Stimulated activated CD4-positive, alpha-beta T cell treated with anti-CD3 and anti-CD28 coated beads, Interleukin-1b, Interleukin-23, amount 100 ng/mL, for 4 hours (primary cell): ENCODE results near the gene ZNF329.

Experiments used
- DNase-seq, 2 donors: peaks; one replicate each; pipeline ENCODE4 v3.0.0-alpha.2; 2020; ENCODE audit warnings: low read depth in 2 of 2

ZNF329 gene

DNA sequence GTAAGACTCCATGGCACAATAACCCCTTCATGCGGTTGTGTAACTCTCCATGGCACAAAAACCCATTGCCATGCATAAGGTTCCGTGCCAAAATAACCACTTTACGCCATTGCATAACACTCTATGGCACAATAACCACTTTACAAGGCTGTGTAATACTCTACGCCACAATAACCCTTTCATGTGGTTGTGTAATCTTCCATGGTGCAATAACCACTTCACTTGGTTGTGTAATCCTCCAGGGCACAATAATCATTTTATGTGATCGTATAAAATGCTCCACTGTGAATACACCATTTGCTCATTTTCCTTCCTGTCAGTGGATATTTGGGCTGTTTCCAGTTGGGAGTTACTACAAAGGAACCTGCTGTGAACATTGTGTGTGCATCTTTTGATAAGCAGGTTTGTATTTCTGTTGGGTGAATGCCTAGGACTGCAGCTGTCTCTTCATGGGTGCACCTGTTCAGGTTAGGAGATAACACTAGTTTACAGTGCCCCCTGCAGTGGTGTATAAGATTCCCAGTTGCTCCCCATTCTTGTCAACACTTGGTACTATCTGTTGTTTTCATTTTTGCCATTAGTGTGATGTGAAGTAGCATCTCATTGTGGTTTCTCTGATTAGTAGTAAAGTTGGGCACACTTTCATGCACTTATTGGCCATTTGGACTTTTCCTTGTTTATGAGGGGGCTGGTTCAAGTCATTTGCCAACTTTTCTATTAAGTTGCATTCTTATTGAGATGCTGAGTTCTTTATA, 31.4 kb downstream of the ZNF329 start:
- no peak for DNase-seq

DNA sequence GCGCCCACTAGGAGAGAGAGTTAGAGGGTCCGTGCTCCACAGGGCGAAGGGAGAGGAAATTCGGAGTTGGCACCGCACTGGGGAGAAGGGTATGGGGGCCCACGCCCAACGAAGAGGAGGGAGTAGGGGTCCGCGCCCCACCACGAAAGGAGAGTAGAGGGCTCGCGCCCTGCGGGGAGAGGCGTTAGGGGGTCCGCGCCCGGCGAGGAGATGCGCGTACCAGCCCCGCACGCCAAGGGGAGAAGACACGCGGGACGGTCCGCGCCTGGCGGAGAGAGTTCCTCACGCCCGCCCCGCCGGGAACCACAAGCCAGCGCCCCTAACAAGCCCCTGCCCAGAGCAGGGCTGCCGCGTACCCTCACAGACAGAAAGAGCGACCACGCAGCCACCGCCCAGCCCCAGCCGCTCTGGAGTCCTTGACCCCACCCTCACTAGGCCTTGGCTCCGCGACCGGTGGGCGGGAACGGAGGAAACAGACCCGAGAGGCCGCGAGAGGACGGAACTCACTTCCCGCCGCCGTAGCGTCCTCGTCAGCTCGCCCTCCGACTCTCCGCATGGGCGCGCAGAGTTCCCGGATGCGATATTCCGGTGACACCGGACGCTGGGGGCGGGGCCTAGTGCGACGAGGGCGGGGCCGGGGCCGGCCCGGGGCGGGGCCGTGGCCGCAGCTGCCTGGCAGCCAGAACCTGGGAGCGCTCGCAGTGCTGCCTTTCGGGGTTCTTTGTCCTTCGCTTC, 32.6 kb downstream of the ZNF329 start:
- no peak for DNase-seq

DNA sequence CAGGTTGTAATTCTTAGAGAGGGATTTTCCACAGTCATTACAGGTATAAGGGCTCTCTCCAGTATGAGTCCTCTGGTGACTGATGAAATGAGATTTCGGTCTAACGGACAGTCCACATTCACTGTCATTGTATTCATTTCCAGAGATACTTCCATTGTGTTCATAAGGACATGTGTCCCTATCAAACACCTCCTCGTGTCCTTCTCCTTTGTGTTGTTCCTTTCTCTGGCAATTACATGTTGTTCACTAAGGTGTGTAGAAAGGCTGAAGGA, 42.1 kb downstream of the ZNF329 start:
- no peak for DNase-seq

DNA sequence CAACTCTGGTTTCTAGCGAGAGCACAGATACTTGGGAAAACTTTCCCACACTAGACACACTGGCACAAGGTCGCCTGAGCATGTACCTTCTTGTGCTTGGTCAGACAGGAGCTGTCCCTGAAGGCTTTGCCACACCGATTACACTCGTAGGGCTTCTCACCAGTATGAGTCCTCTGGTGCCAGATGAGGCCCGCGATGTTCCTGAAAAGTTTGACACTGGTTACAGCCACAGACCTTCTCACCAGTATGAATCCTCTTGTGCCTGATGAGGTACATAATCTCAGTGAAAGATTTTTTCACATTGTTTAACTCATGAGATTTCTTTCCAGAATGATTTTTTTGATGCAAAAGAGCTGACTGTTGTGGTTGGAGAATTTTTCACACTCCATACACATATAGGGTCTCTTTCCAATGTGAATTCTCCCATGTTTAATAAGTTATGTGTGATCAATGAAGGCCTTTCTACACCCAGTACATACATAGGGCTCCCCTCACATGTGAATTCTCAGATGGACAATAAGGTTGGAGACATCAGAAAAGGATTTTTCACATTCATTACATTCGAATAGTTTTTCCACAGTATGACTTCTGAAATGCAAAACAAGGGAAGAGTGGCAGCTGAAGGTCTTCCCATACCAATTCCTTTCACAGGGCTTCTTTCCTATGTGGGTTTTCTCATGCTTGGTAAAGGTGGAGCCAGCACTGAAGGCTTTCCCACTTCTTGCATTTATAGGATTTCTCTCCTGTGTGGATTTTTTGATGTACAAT, 42.6 kb downstream of the ZNF329 start:
- no peak for DNase-seq

DNA sequence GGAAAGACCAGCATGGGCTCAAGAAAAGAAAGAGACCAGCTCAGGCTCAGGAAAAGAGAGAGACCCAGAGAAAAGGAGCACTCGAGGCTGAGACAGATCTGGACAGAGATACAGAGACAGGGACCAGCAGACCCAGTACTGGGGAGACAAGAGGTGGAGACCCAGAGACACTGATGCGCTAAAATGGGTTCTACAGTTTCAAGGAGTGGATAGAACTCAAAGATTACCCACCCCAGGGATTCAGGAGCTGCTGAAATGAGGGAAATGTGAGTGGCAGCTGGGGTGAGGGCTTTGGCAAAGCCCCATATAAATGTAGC, 51.9 kb downstream of the ZNF329 start:
- DNase-seq = no peak

DNA sequence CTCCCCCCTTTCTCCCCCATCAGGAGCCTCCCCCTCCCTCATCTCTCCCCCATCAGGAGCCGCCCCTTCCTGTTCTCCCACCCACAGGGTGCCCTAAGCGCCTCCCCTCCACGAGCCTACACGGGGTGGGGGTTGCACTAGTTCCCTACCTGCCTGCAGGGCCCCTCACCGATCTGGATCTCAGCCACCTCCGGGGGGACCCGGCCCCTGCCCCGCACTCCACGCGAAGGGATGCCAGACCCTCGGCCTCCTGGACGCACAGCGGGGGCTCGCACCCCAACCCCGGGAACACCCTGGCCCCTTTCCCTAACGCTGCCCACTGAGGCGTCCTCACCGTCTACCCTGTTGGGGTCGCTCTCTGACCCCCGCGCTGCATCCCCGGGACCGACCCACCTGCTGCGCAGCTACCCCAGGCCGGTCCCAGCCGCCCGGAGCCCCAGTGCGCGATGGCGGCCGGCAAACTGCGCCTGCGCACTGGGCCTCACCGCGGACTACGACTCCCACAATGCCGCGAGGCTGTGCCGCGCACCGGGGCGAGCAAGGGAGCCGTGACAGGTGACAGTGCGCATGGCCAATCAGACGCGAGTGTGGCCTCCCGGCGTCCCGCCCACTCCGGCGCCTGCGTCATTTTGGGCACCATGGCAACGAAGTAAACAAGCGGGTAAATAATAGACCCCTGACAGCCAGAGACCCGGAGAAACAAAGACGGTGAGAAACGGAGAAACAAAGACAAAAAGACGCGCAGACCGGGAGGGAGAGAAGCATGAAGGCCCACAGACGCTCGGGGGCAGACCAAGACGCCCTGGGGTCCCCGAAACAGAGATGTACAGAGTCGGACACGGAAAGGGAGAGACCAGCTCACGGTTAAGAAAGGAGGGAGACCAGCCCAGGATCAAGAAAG, 52.6 kb downstream of the ZNF329 start, which contains the start of gene ZSCAN18:
Gene ZSCAN18, minus strand, starts transcription at position 451 of the 901 bp plus-strand sequence. CDS start 7,964 bp downstream, outside the sequence.
- DNase-seq = peak; percentile 89 to 90

DNA sequence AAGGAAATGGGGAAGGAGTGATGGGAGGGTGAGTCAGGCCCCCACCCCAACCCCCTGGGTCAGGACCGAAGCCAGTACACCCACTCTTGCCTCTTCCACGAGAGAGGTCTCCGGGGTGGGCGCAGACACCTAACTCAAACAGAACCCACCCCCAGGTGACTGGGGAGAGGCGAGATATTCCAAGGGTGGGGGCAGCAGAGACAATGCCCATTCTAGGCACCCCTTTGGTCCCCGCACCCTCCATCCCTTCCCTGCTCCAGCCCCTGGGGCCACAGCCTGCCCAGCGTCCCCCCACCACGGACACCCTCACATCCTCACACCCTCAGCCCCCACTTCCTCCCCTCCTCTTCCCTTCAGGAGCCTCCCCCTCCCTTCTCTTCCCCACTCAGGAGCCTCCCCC, 53.2 kb downstream of the ZNF329 start:
- no peak for DNase-seq

DNA sequence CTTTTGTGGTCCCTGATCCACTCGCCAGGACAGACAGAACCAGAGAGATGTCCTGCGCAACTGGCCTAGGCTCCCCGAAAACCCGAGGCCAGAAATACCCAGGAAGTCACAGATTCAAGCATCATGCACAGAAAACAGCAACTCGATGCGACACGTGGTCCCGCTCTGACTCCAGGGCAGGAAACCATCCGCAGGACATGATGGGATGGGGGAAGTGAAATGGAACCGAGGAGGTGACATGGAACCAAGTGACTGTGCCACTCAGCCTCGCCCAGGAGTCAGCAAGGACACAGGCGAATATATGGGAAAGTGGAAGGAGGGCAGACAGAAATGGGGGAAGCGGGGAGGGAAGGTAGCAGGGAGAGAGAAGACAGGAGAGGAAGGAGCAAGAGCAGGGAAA, 53.7 kb downstream of the ZNF329 start:
- DNase-seq = no peak

DNA sequence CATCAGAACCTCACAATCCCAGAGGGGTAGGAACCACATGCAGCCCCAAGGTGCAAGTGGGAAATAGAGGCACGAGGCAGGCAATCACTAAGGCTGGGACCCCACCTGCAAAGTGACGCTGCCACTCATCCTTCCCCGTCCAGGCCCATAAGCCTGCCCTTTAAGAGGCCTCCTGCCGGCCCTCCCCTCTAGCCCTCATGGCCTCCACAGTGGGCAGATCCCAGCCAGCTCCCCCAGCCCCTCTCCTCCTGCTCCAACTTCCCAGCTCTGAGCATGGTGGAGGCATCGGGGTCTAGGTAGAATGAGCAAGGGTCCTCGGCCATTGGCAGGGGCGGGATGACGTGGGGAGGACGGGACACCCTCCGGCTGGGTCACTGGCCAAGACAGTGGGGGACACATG, 55.3 kb downstream of the ZNF329 start:
- DNase-seq = no peak

DNA sequence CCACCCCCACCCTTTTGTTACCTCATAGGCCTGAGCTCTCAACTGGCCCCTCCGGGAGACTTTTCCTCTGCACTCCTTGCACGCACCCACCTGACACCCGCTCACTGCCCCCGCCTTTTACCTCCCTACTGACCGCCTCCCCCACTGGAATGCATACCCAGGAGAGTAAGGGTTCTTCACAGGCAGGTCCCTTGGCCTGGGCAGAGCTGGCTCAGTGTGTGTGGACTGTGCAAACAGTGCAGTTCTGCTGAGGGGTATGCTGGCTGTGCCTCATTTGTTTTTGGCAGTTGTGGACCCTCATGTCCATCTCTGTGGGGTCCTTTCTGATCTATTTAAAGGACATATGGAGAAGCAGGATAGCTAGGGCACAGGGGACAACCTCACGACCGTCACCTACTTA, 57.5 kb downstream of the ZNF329 start:
- no peak for DNase-seq

DNA sequence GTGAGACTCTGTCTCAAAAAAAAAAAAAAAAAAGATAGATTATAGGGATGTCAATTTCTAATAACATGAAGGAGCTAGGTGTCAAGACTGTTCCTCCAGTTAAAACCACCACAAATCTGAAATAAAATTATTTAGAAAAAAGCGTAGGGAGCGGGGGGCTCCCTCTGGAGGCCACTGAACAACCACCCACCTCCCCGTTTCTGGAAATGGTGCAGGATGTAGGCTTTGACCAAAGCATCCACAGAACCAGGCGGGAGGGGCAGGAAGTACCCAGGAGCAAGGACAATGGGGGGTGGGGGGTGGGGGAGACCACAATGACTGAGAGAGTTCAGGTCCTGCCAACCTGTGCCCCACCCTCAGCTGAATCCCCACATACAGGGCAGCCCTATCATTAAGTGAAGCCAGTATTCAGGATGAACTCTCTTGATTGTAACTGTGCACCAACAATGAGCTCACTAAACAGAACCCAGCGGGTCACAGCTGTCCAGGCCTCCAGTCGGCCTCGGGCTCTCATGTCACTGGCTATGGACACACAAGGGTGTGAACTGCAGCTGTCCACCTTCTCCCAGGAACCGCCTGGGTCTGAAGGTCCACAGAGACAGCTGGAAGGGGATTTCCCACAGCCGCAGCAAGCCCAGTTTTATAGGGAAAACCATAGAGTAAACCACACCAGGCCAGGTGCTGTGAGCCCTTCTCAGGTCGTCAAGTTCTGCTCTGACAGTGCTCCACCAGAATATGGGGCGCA, 59.2 kb downstream of the ZNF329 start:
- no peak for DNase-seq

DNA sequence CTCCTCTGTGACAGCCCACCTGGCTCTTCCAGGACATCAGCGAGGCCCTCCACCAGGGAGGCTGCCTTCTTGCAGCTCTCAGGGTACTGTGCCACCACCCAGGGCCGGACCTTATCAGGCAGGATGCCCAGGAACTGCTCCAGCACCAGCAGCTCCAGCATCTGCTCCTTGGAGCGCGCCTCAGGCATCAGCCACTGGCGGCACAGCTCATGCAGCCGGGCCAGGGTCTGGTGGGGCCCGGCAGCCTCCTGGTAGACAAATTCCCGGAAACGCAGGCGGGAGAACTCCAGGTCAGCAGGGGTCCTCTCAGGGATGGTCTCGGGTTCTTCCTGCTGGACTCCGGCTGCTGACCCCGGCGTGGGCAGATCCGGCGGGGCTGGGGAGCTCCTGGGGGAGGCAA, 60.7 kb downstream of the ZNF329 start:
- no peak for DNase-seq

DNA sequence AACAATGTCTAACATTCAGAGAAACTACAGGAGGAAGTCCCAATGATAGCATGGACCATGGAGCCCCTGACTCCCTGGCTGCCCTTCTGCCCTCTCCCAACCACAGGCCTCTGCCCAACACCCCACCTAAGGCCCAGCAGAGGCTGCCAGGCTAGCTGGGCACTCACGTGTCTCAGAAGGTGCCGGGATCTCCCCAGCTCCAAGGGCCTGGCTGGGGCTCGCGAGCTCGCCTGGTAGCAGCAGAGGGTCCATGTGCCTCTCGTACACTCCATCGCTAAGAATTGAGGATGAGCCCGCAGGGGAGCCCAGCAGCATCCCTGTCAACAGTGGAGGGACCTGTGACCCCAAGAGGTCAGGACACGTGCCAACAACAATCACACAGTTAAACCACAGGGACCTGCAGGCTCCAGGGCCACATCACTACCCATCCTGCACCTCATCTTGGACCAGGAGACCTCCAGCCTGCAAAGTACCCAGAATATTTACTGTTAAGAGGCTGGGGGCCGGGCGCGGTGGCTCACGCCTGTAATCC, 62.0 kb downstream of the ZNF329 start:
- no peak for DNase-seq

DNA sequence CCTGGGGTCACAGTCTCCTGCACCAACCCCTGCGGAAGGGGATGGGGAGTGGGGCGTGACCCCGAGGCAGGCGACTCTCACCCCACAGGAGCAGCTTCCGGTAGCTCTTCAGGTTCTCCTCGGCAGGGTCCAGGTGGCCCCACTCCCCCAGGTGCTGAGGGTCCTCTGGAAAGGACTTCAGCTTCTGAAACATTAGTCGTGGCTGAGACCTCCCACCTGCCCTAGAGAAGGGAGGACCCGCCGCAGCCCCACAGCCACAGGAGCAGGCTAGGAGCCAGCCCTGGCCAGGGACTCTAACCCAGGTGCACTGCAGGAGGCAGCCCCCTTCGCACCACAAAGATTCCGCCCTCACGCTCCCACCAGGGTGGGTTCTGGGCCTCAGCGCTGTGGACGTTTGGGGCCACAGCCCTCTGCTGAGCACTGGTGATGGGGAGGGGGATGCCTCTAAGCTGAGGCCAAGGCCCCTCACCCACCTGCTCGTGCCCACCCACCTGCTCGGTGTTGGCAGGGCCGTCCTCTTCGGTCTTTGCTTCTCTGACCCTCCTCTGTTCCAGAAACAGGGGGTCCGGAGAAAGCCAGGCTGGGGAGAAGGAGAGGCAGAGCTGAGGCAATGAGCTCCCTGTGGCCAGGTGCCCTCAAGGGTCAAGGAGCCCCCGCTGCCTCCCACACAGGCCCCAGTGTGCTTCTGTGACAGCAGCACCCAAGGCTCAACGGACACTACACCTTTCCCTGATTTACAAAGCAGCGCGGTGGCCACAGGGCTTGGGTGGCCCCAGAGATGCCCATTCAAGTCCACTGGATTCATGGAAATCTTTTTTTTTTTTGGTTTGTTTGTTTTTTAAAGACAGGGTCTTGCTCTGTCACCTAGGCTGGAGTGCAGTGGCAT, 63.5 kb downstream of the ZNF329 start:
- no peak for DNase-seq

DNA sequence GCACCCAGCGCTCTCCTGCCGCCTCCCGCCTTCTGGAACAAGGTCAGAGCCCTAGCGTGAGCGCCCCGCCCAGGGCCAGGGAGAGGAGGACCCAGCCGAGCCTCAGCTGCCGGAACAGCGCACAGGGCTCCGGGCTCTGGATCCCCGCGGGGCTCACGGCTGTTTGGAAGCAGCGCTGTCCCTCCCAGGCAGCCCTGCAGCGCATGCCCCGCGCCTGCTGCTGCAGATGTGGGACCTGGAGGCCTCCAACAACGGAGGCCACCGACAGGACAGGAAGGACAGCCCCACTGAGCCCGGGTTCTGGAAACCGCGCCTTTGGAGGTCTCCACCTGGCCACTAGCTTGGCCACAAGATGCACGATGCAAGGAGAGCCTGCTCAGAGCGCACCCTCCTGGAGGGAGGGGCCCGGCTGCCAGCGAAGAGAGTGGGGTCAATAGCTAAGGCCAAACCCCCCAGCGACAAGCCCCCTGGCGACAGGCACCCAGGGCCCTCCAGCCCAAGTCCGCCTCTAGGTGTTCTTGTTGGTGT, 65.2 kb downstream of the ZNF329 start:
- no peak for DNase-seq

DNA sequence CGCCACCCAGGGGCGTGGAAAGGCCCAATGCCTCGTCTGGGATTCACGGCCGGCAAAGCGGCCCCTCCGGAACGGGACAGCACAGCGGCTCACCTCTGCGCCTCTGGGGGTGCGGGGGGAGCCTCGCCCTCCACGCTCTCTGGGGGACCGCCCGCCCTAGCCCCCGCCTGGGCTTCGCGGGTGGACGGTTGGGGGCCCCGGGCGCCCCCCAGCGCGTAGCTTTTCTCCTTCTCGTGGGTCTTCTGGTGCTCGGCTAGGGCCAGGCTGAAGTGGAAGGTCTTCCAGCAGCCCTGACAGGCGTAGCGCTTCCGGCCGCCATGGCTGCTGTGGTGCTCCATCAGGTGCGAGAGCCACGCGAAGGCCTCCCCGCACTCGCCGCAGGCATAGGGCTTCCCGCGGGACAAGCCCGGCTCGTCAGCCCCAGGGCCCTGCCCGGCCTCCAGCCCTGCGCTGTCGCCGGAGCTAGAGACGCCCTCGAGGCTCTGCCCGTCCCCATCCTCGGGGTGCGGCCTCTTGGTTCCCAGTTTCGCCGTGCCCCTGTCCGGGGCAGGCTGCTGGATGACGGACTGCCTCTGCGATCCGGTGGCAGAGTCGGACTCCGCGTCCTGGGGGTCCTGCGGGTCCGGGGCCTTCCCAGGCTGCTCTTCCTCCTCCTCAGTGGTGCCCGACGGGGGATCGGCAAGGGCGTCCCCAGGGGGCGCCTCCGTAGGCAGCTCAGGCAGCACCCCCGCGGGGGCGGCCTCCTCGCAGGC, 65.8 kb downstream of the ZNF329 start:
- DNase-seq = no peak

DNA sequence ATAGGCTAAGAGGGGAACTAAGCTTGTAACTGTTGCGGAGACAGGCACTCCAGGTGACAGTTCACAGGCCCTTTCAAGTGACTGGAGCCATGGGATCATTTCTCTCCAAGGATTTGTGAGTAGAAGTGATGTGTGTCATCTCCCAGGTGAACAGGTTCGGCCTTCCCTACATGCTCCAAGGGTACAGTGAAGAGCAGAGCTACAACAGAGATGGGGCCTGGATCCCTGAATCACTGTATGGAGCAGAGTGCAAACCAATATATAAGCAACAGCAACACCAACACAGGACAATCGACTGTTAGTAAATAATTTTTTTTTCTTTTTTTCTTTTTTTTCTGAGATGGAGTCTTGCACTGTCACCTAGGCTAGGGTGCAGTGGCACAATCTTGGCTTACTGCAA, 67.6 kb downstream of the ZNF329 start:
- no peak for DNase-seq

DNA sequence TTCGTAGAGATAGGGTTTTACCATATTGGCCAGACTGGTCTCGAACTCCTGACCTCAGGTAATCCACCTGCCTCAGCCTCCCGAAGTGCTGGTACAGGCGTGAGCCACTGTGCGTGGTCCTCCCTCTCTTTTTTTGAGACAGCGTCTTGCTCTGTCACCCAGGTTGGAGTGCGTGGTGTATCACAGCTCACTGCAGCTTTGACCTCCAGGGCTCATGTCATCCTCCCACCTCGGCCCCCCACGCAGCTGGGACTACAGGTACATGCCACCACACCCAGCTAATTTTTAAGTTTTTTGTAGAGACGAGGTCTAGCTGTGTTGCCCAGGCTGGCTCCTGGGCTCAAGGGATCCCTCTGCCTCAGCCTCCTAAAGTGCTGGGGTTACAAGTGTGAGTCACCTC, 70.8 kb downstream of the ZNF329 start:
- no peak for DNase-seq
